NCI-H2029 (cell line): ENCODE results near the gene CPEB4.

Experiments
- DNase-seq: peaks from one replicate; lab custom pipeline; 2025; lab: John Stamatoyannopoulos, UW

CPEB4 gene

GRCh38 chr5:173944511-173944910 lies 56.4 kb downstream of the CPEB4 start:
- no peak for DNase-seq

GRCh38 chr5:173945160-173945559 lies 57.0 kb downstream of the CPEB4 start:
- no peak for DNase-seq

GRCh38 chr5:173946323-173946722 lies 58.2 kb downstream of the CPEB4 start:
- DNase-seq: no peak

GRCh38 chr5:173950829-173951228 lies 62.7 kb downstream of the CPEB4 start:
- DNase-seq: no peak

GRCh38 chr5:173953528-173954090 lies 65.5 kb downstream of the CPEB4 start:
- peak; percentile 11 for DNase-seq

GRCh38 chr5:173954671-173955521 lies 66.7 kb downstream of the CPEB4 start:
- no peak for DNase-seq

- no peak for DNase-seq
Observed at GRCh38 chr5:173960986-173961385, 72.8 kb downstream of the CPEB4 start.

GRCh38 chr5:173961418-173961817 lies 73.3 kb downstream of the CPEB4 start:
- DNase-seq: no peak

GRCh38 chr5:173962436-173962972 lies 74.4 kb downstream of the CPEB4 start:
- no peak for DNase-seq

GRCh38 chr5:173963182-173963838 lies 75.2 kb downstream of the CPEB4 start:
- DNase-seq: no peak

- peak; percentile 85 for DNase-seq
Observed at GRCh38 chr5:173963867-173964441, 75.8 kb downstream of the CPEB4 start.

GRCh38 chr5:173964506-173964905 lies 76.4 kb downstream of the CPEB4 start:
- no peak for DNase-seq

- DNase-seq: no peak
Observed at GRCh38 chr5:173967241-173967640, 79.1 kb downstream of the CPEB4 start.

GRCh38 chr5:173968154-173968797 lies 80.1 kb downstream of the CPEB4 start:
- DNase-seq: no peak

- peak; percentile 45 for DNase-seq
Observed at GRCh38 chr5:173969167-173970049, 81.3 kb downstream of the CPEB4 start.

- DNase-seq: no peak
Observed at GRCh38 chr5:173970878-173971650, 82.9 kb downstream of the CPEB4 start.

- DNase-seq: no peak
Observed at GRCh38 chr5:173971681-173972345, 83.7 kb downstream of the CPEB4 start.

GRCh38 chr5:173972607-173972924 lies 84.4 kb downstream of the CPEB4 start:
- no peak for DNase-seq

GRCh38 chr5:173972925-173973615 lies 84.9 kb downstream of the CPEB4 start:
- peak; percentile 69 for DNase-seq
